GM12872 (cell line): Measurements from ENCODE around the gene ASMTL.

Experiments
- CTCF ChIP-seq: IDR thresholded peaks from 3 replicates; pipeline ENCODE4 v1.5.1; 2011; ENCODE audit warnings: low read depth, mild to moderate bottlenecking, low read length, moderate library complexity; ENCODE audit not compliant: insufficient read depth

The ASMTL gene

GRCh38 chrX:1384658-1385252, 68.0 kb downstream of the ASMTL start:
- no peak for TF ChIP-seq CTCF

- TF ChIP-seq CTCF, result no peak
Observed at GRCh38 chrX:1380672-1381233, 72.0 kb downstream of the ASMTL start.

DNA sequence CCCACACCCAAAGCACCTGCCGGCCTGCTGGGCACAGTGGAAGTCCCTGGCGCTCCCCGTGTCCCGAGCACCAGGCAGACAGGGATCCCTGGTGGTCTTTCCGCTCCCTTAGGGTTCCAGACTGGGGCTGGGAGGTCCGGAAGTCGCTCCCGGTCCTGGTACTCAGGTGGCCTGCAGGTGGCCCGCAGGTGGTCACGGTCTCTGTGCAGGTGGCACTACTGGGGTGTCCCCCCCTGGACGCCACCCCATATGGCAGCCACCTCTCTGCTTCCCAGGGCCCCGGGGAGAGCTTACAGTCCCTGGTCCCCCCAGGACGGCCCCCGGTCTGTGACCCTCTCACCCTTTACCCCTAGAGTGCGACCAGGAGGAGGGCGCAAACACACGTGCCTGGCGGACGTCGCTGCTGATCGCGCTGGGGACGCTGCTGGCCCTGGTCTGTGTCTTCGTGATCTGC, 74.4 kb downstream of the ASMTL start:
- no peak for TF ChIP-seq CTCF

- TF ChIP-seq CTCF, result no peak
Observed at GRCh38 chrX:1368385-1368698, 84.4 kb downstream of the ASMTL start.

DNA sequence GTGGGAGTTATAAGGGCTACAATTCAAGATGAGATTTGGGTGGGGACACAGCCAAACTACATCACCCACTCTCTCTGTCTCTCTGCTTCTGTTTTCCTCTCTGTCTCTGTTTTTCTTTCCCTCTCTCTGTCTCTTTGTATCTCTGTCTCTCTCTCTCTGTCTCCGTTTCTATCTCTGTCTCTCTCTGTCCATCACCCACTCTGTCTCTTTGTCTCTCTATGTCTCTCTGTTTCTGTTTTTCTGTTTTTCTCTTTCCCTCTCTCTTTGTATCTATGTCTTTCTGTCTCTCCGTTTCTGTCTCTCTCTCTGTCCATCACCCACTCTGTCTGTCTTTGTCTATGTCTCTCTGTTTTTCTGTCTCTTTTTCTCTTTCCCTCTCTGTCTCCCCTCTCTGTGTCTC, 90.8 kb downstream of the ASMTL start:
- TF ChIP-seq CTCF, result no peak

DNA sequence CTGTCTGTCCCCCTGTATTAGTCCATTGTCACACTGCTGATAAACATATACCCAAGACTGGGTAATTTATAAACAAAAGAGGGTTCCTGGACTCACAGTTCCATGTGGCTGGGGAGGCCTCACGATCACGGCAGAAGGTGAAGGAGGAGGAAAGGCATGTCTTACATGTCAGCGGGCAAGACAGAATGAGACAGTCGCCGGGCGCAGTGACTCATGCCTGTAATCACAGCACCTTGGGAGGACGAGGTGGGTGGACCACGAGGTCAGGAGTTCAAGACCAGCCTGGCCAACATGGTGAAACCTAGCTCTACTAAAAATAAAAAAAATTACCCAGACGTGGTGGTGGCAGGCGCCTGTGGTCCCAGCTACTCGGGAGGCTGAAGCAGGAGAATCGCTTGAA, 91.4 kb downstream of the ASMTL start:
- no peak for TF ChIP-seq CTCF

DNA sequence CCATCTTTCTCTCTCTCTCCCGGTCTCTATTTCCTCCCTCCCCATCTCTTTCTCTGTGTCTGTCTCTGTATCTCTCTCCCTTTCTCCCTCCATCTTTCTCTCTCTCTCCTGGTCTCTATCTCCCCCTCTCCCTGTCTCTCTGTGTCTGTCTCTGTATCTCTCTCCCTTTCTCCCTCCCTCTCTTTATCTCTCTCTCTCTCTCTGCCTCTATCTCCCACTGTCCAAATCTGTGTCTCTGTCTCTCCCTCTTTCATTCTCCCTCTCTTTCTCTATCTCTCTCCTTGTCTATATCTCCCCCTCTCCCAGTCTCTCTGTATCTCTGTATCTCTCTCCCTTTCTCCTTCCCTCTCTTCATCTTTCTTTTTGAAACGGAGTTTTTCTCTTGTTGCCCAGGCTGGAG, 92.5 kb downstream of the ASMTL start:
- no peak for TF ChIP-seq CTCF
